HG02840 (cell line): Measurements from ENCODE around the gene THSD4.
"Not testable (repeated sequence)": the region's sequence is repeated elsewhere in the genome, so short reads cannot be mapped to it uniquely, and the experiment has no call there.

ENCODE experiments used
- ATAC-seq: cut with Tn5 transposase; IDR thresholded peaks from one replicate; pipeline ENCODE4 v1.9.1; 2021; ENCODE audit warnings: mild to moderate bottlenecking, moderate library complexity, moderate number of reproducible peaks; ENCODE audit not compliant: unreplicated experiment, low FRiP score

The THSD4 gene

DNA sequence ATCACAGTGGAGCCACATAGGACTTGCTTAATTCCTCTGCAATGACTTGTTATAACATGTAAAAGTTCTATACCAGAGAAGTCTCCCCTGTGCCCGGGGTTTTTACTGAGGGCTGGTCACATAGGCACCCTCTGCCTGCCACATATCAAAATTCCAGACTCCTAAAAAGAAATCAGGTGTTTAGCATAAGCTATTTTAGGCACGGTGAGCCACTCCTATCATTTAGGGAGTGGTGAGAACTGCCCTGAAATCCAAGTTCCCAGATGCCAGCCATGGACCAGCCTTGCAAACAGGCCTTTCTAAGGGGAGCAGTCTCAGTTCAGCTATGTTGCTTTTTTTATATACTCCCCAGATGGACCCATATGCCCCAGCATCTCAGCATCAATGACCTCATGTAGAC lies 130.3 kb downstream of the THSD4 start:
- ATAC-seq = no peak

DNA sequence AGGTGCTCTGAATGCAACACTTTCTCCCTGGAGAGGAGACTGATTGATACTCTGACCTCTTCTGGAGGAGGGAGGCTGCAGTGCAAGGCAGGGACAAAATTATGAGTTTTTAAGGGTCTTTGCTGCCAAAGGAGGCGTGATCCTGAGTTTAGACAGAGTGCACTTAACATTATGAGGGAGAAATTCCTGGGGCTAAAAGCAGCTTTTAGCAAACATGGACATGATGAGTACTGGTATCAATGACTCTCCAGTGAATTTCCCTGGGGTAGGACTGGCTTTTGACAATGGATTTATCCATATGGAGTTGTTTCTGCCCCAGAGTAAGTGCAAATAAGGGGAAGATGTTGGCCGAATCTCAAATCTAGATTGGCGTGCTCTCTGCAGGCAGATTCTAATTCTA lies 133.1 kb downstream of the THSD4 start:
- ATAC-seq = no peak

- ATAC-seq = no peak
Observed at GRCh38 chr15:71249986-71250385, 134.7 kb downstream of the THSD4 start.

GRCh38 chr15:71250936-71251583 lies 135.8 kb downstream of the THSD4 start:
- no peak for ATAC-seq

DNA sequence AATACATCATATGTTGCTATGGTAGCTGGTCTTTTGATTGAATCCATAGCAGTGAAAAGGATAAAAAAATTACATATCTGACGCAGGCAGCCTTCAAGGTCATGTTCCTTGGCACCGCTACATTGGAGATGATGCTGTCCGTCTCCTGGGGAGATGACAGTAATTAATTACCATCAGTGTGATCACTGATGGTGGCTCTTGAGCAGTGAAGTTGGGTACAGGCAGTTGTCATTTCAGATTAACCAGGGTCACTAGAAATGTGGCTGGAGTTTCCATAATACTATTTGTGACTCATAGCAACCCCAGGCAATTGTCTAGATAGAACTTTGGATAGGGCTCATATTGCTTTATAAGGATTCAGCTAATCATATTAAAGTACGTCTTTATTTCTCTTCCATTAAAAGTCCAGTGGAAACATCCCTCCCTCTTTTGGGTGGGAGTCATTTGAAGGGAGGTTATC lies 136.3 kb downstream of the THSD4 start:
- no peak for ATAC-seq

DNA sequence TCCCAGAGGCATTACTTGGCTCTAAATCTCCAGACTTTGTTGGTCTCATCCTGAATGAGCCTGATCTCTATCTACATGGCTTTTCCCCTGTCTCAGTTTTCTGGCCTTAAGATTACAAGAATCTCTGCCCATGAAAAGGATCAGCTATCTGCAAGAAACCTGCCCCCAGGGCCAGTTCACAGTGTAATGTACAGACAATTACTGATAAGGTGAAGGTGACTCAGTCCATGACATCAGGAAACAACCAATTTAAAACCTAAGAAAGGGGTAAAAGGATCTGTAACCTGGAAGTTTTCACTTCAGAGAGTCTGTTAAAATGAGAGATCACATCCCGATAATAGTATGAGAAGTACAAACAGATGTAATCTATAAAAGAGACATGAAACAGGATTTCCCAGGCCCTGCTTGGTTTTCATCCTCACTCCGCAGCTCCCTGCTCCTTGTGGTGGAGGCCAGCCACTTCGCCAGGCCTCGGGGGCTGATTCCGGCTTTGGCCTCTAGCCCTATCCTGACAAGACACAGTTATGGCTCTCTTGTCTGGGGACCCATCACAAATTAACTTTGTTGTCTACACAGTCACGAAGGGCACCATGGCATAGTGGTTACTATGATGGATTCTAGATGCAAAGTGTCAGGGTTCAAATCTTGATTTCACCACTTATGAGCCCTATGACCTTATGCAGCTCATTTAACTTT lies 136.9 kb downstream of the THSD4 start:
- no peak for ATAC-seq

DNA sequence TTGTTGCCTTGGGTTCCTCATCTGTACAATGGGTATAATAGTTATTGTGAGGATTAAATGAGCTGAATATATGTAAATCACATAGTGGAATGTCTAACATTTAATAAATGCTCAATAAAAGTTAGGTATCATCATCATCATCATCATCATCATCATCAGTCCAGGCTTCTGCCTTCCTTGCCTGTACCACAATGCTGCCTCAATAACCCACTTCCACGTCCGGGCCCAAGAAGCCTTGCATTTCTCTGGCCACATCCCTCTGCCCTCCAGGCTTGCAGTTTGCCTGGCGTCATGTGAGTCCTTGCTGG lies 137.4 kb downstream of the THSD4 start:
- no peak for ATAC-seq

GRCh38 chr15:71254491-71254890 lies 139.2 kb downstream of the THSD4 start:
- no peak for ATAC-seq

DNA sequence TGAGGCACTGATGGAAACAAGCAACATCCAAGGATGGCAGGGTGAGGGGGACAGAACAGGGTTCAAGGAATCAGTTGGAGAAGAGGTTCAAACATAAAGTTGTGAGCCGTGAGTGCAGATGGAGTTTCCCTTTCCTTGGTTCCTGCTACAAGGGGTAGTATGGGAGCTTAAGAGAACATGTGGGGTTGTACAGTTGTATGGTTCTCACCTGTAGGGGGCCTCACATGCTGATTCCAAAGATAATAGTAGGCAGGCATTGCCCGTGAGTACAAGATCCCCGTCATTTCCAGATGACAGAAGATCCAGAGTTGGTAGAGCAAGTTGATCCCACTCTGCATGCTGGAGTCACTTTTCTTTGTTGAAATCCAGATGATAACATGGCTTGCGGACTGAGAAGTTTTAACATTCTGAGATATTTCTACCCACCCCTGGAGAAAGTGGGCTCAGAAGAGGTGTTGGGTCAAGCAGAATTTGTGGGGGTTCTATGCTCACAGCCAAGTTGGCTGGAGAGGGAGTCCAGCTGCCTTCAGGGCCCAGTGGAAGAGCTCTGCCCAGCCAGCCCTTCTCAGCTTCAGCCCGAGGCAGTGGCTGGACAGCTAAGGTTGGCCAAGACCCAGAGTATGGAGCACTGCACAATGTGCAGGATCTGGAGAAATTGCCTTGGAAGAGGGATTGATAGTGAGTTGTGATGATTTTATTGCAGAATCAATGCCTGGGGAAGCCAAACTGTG lies 141.8 kb downstream of the THSD4 start:
- ATAC-seq = no peak

DNA sequence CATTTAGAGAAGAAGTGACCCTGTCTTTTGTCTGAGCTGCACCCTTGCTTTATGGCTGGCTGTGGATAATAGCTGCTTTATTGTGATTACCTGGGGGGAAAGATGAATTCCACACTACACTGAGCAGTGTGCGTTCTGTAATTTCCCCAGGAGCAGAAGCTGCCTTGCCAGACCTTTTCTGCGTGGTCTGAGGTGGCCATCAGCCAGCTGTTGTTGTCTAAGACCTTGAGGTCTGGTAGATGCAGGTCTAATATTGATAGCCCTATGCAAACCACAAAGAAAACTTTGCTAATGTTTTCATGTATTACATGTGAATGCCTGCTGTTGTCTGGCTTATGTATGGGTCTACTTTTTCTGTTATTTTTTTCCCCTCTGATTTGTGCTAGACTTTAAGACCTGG lies 144.6 kb downstream of the THSD4 start:
- ATAC-seq = no peak

GRCh38 chr15:71261418-71261817 lies 146.1 kb downstream of the THSD4 start:
- no peak for ATAC-seq

DNA sequence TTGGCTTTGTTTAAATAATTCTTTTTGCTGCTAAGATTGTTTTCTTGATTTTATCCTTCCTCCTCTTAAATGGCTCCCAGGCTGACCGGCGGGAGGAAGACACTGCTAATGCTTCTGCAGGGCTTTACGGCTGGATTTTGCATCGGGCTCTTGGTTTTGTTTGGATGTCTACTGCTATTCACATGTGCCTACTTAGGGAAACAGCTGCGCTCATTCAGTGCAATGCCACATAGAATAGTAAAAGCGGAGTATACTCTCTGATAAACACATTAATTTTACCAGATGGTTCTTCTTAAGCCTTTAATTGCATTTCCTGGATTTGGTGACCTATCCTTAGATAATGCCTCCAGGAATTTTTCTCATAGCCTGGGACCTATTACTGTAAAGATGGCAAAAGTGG lies 146.6 kb downstream of the THSD4 start:
- ATAC-seq = no peak

- no peak for ATAC-seq
Observed at GRCh38 chr15:71262599-71262998, 147.3 kb downstream of the THSD4 start.

DNA sequence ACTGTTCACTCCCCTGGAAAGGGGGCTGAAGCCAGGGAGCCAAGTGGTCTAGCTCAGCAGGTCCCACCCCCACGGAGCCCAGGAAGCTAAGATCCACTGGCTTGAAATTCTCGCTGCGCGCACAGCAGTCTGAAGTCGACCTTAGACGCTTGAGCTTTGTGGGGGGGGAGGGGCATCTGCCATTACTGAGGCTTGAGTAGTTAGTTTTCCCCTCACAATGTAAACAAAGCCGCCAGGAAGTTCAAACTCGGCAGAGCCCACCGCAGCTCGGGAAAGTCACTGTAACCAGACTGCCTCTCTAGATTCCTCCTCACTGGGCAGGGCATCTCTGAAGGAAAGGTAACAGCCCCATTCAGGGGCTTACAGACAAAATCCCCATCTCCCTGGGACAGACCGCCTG lies 150.3 kb downstream of the THSD4 start:
- ATAC-seq = not testable (repeated sequence)

GRCh38 chr15:71271327-71271726 lies 156.1 kb downstream of the THSD4 start:
- ATAC-seq = no peak

DNA sequence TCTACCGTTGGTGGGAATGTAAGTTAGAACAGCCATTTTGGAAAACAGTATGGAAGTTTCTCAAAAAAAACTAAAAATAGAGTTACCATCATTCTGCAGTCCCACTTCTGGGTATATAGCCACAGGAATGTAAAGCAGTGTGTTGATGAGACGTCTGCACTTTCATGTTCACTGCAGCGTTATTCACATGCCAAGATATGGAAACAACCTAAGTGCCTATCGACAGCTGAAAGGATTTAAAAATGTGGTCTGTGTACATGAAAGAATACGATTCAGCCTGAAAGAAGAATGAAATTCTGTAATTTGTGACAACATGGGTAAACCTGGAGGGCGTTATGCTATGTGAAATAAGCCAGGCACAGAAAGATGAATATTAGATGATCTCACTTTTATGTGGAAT lies 157.7 kb downstream of the THSD4 start:
- no peak for ATAC-seq

- ATAC-seq = no peak
Observed at GRCh38 chr15:71273731-71274447, 158.6 kb downstream of the THSD4 start.

GRCh38 chr15:71274448-71274798 lies 159.2 kb downstream of the THSD4 start:
- ATAC-seq = no peak

- ATAC-seq = no peak
Observed at GRCh38 chr15:71275098-71275497, 159.8 kb downstream of the THSD4 start.

- no peak for ATAC-seq
Observed at GRCh38 chr15:71275566-71276335, 160.5 kb downstream of the THSD4 start.

DNA sequence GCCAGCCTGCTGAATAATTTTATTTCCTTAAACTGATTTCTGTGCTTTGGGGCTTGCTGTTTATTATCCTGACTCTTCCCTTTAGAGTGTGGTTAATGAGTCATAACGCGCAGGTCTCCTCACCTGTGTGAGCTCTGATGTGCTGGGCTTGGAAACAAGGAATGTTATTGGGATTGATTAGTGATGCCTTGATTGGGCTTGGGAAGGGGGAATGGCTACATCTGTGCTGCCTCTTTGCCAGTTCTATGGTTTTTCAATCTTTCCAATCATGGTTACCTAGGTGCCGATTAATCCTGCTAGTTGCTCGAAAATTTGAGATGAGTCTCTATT lies 161.0 kb downstream of the THSD4 start:
- ATAC-seq = no peak
